ENCODE measurements around the gene ORMDL2.
A peak's percentile ranks its signal among the peaks of the same experiment; 100 is the strongest.

Gene ORMDL2, protein sequence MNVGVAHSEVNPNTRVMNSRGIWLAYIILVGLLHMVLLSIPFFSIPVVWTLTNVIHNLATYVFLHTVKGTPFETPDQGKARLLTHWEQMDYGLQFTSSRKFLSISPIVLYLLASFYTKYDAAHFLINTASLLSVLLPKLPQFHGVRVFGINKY

DNA sequence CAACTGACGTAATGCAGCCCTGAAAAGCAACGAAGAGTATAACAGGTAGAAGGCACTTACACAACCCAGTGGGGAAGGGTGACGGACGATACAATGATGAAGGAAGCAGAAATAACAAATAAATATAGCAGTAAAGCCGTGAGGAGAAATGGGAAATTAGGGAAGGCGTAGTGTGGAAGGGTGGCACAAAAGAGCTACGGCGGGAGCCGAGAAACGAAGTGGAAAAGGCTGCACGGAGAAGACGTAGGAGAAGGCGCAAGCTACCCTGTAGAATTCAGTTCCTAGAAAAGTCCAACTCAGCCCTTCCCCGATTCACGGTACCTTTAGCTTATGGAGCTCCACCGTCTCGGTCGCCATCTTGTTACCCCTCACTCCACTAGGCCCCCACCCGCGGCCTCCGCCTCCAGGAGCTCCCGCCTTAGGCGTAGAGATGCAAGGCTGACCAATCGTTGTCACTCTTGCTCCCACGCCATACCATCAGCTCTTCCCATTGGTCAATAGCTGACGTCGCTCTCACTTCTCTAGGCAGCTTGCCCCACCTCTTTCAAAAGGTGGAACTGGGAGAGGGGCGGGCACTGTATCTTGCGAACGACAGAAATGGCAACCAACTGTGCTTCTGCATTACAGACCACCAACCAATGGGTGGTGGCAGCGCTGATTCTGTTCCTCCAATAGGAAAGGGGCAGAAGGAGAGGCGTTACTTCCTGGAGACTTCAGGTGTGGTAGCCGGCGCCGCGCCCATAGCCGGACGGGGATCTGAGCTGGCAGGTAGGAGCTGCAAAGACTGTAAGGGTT, at the start of gene ORMDL2, which contains the start of gene SARNP:
ORMDL2 (plus strand) TSS at position 697 of the 795 bp plus-strand sequence. CDS start 959 bp downstream, outside the sequence.
SARNP (minus strand) TSS at position 380 of the 795 bp plus-strand sequence; CDS start at position 357, 23 bp downstream.
- peak within 1 kb of the TSS; percentile 79 for H3K27ac Mint-ChIP-seq
- ATAC-seq = peak; percentile 98
- peaks cover 37% of the 10 kb centered on the region for H3K36me3 Mint-ChIP-seq
- H3K4me3 Mint-ChIP-seq = no peak within 1 kb of the TSS
- DNase-seq (ENCODE audit: low spot score in 2 of 2) = peak; percentile 76 to 94
- H3K9me3 Mint-ChIP-seq = no peaks in the 10 kb centered on the region
- H3K4me1 Mint-ChIP-seq = peaks cover 17% of the 10 kb centered on the region

DNA sequence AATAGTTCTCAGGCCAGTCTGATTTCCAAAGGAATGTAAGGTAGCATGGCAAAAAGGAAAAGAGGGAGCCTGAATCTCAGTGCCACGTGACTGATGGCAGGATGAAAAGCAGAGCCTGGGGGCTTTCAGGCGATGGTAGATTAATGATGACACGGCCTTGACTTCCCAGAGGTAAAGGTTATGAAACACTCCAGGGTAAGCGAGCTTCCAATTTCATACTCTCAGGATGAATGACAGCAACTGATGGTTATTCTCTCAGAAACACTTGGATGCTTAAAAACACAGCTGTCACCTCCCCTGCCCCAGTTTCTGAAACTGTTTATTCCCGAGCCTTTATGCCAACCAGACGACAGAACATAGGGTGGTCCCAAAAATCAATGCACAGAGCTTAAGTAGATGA, 46.1 kb upstream of the ORMDL2 start:
- ATAC-seq (no peak), DNase-seq (ENCODE audit: low spot score in 2 of 2) (no peak)
- Mint-ChIP-seq H3K4me1 (peaks cover 22% of the 10 kb centered on the region), H3K36me3 (peaks cover 100% of the 10 kb centered on the region), H3K9me3 (no peaks in the 10 kb centered on the region), H3K27ac (peak overlapping the region; percentile 65), H3K4me3 (no peak overlapping the region)

DNA sequence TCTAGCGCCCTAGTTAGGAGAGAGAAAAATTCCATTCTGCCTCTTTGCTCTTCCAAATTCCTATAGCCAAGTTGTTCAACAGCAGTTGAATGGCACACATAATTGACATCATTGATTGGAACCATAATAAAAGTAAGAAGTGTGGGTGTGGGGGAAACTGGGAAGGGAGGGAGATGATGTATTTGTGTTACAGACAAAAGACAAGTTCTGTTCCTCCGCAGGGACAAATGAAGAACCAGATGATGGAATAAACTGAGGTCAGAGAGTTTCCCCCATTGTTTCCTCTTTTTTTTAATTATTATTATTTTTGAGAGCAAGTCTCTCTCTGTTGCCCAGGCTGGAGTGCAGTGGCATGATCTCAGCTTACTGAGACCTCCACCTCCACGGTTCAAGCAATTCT, 40.0 kb upstream of the ORMDL2 start:
- Mint-ChIP-seq H3K27ac (peak overlapping the region; percentile 60), H3K4me1 (peaks cover 16% of the 10 kb centered on the region), H3K36me3 (peaks cover 100% of the 10 kb centered on the region), H3K4me3 (no peak overlapping the region), H3K9me3 (no peaks in the 10 kb centered on the region)
- no peak for ATAC-seq
- DNase-seq (ENCODE audit: low spot score in 2 of 2) = no peak

DNA sequence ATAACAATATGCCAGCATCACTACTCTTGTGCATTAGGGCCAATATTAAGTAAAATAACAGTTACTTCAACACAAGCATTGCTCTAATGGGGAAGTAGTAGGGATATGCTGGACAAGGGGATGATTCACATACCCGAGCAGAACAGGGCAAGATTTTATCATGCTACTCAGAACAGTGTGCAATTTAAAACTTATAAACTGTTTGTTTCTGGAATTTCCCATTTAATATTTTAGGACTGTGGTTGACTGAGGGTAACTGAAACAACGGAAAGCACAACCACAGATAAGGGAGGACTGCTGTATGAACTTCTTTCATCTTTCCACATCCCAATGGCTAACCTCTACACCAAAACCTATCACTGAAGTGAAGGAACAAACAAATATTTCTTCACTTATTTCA, 37.2 kb upstream of the ORMDL2 start:
- Mint-ChIP-seq H3K27ac (peak overlapping the region; percentile 77), H3K36me3 (peaks cover 100% of the 10 kb centered on the region), H3K4me3 (no peak overlapping the region), H3K4me1 (peaks cover 5% of the 10 kb centered on the region), H3K9me3 (no peaks in the 10 kb centered on the region)
- DNase-seq (ENCODE audit: low spot score in 2 of 2) (no peak), ATAC-seq (no peak)

DNA sequence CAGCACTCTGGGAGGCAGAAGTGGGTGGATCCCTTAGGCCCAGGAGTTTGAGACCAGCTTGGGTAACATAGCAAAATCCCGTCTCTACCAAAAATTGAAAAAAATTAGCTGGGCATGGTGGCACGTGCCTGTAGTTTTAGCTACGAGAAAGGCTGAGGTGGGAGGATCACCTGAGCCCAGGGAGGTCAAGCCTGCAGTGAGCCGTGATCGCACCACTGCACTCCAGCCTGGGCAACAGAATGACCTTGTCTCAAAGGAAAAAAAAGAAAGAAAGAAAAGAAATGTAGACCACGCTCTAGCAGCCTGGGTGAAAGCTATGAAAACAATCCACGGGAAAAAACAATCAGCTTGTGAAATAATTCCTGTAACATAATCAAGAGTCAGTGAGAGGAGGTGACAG, 29.3 kb upstream of the ORMDL2 start:
- H3K9me3 Mint-ChIP-seq = no peaks in the 10 kb centered on the region
- H3K4me3 Mint-ChIP-seq = no peak overlapping the region
- peaks cover 100% of the 10 kb centered on the region for H3K36me3 Mint-ChIP-seq
- ATAC-seq = no peak
- no peaks in the 10 kb centered on the region for H3K4me1 Mint-ChIP-seq
- no peak overlapping the region for H3K27ac Mint-ChIP-seq
- no peak for DNase-seq (ENCODE audit: low spot score in 2 of 2)

DNA sequence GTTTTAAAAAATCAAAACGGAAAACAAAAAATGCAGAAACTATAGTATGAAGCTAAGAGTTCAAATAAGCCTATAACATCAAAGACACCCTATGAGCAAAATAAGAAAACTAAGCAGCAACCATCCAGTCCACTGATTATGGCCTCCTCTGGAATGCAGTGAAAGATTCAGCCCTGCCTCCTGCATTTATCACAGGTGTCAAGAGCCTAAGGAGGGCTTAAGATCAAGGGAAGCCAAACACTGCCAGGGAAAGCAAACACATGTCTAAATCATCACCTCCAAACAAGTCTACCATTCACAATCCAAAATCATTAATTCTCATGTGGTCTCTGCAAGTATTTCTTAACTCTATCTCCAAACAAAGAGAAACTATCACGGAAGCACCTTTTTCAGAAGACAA, 28.7 kb upstream of the ORMDL2 start:
- Mint-ChIP-seq H3K27ac (no peak overlapping the region), H3K9me3 (no peaks in the 10 kb centered on the region), H3K36me3 (peaks cover 100% of the 10 kb centered on the region), H3K4me1 (no peaks in the 10 kb centered on the region), H3K4me3 (no peak overlapping the region)
- DNase-seq (ENCODE audit: low spot score in 2 of 2) (no peak), ATAC-seq (no peak)

DNA sequence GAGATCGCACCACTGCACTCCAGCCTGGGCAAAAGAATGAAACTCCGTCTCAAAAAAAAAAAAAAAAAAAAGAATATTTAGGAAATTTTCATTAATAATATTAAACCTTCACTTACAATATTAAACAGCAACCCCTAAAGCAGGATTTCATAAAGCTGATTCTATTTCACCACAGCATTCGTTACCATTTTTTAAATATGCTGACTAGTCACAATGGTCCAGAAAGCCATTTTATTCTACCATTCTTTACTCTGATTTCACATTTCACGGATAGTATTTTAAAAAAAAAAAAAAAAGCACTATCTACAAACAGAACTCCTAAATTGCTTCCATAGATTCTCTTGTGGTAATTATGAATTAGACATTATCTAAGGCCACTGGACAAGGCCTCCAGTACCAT, 27.9 kb upstream of the ORMDL2 start:
- Mint-ChIP-seq H3K4me1 (no peaks in the 10 kb centered on the region), H3K27ac (no peak overlapping the region), H3K9me3 (no peaks in the 10 kb centered on the region), H3K36me3 (peaks cover 100% of the 10 kb centered on the region), H3K4me3 (no peak overlapping the region)
- DNase-seq (ENCODE audit: low spot score in 2 of 2) (no peak), ATAC-seq (no peak)

DNA sequence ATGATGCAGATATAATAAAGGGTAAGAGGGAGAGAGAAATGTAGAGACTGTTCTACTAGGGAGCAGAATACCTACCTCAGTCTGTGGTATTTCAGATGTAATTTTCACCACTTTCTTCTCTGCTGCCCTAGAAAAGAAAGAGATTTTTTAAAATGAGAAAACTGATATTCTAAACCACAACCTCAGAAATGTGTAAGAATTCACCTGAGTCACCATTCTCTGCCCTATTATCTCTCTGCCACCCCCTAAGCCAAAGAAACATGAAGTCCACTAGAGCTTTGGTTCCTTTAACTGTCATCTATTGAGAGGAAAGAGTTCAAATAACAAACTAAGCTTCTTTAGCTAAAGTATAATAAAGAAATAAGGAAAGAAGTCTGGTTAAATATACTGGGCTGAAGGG, 21.9 kb upstream of the ORMDL2 start:
- peaks cover 100% of the 10 kb centered on the region for H3K36me3 Mint-ChIP-seq
- H3K9me3 Mint-ChIP-seq = no peaks in the 10 kb centered on the region
- ATAC-seq (peak; percentile 62), DNase-seq (ENCODE audit: low spot score in 2 of 2) (no peak)
- peaks cover 4% of the 10 kb centered on the region for H3K4me1 Mint-ChIP-seq
- H3K27ac Mint-ChIP-seq = no peak overlapping the region
- H3K4me3 Mint-ChIP-seq = no peak overlapping the region

DNA sequence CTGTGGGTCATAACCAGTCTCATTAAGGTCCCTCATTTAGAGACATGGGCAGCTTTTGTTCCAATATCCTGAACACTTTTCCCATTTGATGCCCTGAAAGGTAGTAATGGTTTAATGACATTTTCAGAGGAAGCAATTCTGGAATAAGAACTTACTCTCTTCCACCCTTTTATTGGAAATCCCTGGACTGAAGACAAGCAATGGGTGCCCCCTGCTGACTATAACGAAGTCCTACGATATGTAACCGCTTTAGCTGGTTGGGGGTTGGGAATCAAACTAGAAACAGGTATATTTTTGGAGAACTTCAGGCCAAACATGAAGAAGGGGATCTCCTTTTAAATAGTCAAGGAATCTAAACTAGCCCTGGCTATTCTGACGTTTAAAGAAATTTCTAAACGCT, 20.8 kb upstream of the ORMDL2 start:
- no peak for ATAC-seq
- DNase-seq (ENCODE audit: low spot score in 2 of 2) = no peak
- H3K9me3 Mint-ChIP-seq = no peaks in the 10 kb centered on the region
- H3K36me3 Mint-ChIP-seq = peaks cover 100% of the 10 kb centered on the region
- no peak overlapping the region for H3K4me3 Mint-ChIP-seq
- H3K27ac Mint-ChIP-seq = peak overlapping the region; percentile 17
- peaks cover 4% of the 10 kb centered on the region for H3K4me1 Mint-ChIP-seq

DNA sequence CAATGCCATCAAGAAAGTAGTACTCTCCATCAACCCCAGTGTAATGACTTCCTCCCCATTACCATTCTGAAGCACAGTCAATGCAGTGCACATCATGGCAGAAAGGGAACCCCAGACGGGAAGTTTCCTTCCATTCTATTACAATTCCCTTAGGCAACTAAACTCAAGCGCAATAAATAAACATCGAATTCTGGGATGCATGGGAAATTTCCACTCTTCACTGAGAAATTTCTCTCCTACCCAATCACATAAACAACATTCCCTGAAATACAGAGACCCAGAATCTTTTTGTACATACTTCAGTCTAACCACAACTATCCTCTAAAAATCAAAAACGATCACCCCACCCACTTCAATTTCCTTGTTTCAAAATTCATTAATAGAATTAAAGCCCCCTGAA, 20.3 kb upstream of the ORMDL2 start:
- Mint-ChIP-seq H3K4me1 (peaks cover 4% of the 10 kb centered on the region), H3K36me3 (peaks cover 100% of the 10 kb centered on the region), H3K27ac (peak overlapping the region; percentile 17), H3K4me3 (no peak overlapping the region), H3K9me3 (no peaks in the 10 kb centered on the region)
- ATAC-seq = no peak
- no peak for DNase-seq (ENCODE audit: low spot score in 2 of 2)

DNA sequence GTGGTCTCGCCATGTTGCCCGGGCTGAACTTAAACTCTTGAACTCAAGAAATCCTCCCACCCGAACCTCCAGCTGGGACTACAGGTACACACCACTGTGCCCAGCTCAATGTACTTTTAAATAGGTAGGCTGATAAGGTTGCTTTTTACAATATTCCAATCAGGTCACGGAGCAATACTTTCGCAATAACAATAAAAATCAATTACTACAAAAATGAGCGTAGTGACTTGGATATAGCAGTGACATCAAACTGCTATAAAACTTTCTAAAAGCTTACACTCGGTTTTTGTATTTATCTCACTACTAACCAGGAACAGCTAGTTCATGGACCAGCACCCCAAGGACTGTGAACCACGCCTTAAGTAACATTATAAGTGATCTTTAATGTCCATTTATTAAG, 10.9 kb upstream of the ORMDL2 start:
- no peaks in the 10 kb centered on the region for H3K9me3 Mint-ChIP-seq
- peaks cover 98% of the 10 kb centered on the region for H3K36me3 Mint-ChIP-seq
- DNase-seq (ENCODE audit: low spot score in 2 of 2) = no peak
- H3K4me3 Mint-ChIP-seq = no peak overlapping the region
- ATAC-seq = no peak
- H3K27ac Mint-ChIP-seq = no peak overlapping the region
- peaks cover 26% of the 10 kb centered on the region for H3K4me1 Mint-ChIP-seq

DNA sequence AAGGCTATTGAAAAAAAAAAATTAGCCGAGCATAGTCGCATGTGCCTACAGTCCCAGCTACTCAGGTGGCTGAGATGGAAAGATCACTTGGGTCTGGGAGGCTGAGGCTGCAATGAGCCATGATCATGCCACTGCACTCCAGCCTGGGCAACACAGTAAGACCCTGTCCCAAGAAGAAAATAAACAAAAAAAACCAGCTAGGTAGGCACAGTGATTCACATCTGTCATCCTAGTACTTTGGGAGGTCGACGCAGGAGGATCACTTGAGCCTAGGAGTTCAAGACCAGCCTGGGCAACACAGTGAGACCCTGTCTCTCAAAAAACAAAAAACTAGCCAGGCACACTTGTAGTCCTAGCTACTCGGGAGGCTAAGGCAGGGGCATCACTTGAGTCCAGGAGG, 8.6 kb upstream of the ORMDL2 start:
- DNase-seq (ENCODE audit: low spot score in 2 of 2) = no peak
- no peaks in the 10 kb centered on the region for H3K9me3 Mint-ChIP-seq
- no peak for ATAC-seq
- H3K27ac Mint-ChIP-seq = peak overlapping the region; percentile 32
- no peak overlapping the region for H3K4me3 Mint-ChIP-seq
- H3K36me3 Mint-ChIP-seq = peaks cover 95% of the 10 kb centered on the region
- peaks cover 39% of the 10 kb centered on the region for H3K4me1 Mint-ChIP-seq

DNA sequence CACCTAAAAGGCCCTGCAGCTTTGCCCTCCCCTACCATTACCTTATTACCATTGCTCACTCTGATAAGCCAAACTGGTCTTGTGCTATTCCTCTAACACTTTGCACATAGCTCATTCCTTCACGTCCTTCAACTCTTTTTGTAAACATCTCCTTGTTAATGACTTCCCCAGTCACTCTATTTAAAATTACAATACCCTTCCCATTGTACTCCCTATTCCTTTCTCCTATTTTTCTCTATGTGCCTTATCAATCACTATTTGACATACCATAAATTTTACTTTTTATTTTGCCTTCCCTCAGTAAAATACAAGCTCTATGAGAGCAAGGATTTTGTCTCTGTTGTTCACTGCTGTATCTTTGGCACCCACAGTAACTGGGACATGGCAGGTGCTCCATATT, 5.8 kb upstream of the ORMDL2 start:
- Mint-ChIP-seq H3K36me3 (peaks cover 89% of the 10 kb centered on the region), H3K4me1 (peaks cover 36% of the 10 kb centered on the region), H3K27ac (peak overlapping the region; percentile 7), H3K4me3 (no peak overlapping the region), H3K9me3 (no peaks in the 10 kb centered on the region)
- no peak for ATAC-seq
- DNase-seq (ENCODE audit: low spot score in 2 of 2) = no peak

DNA sequence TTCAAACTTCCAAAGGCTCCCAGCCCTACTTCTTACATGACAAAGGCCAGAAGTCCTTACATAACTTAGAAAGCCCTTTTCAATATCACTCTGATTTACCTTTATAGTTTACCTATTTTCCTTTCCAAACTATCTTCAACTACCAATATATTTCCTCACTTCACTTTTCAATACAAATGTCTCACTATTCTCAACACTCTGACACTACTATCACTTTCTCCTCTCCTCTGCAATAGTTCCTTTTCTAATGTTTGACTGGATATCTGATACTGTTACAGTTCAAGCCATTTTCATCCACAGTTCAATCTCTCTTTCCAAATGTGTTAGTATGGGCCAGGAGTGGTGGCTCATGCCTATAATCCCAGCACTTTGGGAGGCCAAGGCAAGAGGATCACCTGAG, 3.6 kb upstream of the ORMDL2 start:
- Mint-ChIP-seq H3K4me3 (no peak overlapping the region), H3K9me3 (no peaks in the 10 kb centered on the region), H3K4me1 (peaks cover 34% of the 10 kb centered on the region), H3K27ac (no peak overlapping the region), H3K36me3 (peaks cover 67% of the 10 kb centered on the region)
- ATAC-seq = no peak
- DNase-seq (ENCODE audit: low spot score in 2 of 2) = no peak

DNA sequence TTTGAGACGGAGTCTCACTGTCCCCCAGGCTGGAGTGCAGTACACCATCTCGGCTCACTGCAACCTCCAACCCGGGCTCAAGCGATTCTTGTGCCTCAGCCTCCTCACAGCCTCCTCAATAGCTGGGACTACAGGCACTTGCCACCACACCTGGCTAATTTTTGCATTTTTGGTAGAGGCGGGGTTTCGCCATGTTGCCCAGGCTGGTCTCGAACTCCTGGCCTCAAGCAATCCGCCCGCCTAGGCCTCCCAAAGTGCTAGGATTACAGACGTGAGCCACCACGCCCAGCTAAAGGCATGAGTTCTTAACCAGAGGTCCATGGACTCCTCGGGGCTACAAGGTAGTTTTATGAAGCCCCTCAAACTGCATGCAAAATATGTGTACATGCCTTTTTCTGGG, 2.4 kb upstream of the ORMDL2 start:
- Mint-ChIP-seq H3K27ac (no peak overlapping the region), H3K4me3 (no peak overlapping the region), H3K36me3 (peaks cover 55% of the 10 kb centered on the region), H3K4me1 (peaks cover 30% of the 10 kb centered on the region), H3K9me3 (no peaks in the 10 kb centered on the region)
- DNase-seq (ENCODE audit: low spot score in 2 of 2) (no peak), ATAC-seq (no peak)

DNA sequence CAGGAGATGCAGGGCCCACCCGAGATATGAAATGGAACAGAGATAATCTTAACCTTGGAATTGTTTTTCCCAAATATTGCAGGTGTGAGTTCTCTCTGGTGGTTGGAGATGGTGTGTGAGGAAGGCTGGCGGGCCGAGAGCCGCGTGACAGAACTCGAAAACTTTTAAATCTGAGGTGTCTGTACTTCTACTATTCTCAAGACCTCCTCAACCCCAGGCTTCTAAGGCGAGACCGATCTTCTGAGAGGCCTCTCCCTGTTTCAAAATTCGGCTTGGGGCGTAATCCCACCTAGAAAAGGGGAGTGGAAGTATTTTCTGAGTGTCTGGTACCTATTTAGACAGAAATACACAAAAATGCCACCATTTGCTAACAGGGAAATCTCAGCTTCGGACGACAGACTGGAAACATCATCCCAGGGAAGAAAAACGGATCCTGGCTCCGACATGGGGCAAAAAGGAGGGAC, 928 bp upstream of the ORMDL2 start:
- H3K9me3 Mint-ChIP-seq = no peaks in the 10 kb centered on the region
- no peak for ATAC-seq
- H3K27ac Mint-ChIP-seq = no peak overlapping the region
- H3K4me3 Mint-ChIP-seq = no peak overlapping the region
- peaks cover 40% of the 10 kb centered on the region for H3K36me3 Mint-ChIP-seq
- peaks cover 23% of the 10 kb centered on the region for H3K4me1 Mint-ChIP-seq
- DNase-seq (ENCODE audit: low spot score in 2 of 2) = no peak
